Liver (tissue), 9 donors: ENCODE results near the gene SUPT4H1. TPM values are rescaled to one million over a fixed set of nuclear protein-coding genes. Genes with fewer than 3 reads are reported as not detected.

Experiments used
- DNase-seq: peaks from one replicate; pipeline ENCODE4 v3.0.0-alpha.2; 2017; ENCODE audit warnings: low spot score
- H3K27ac ChIP-seq, 2 donors: one replicate each; pipeline ENCODE4 v1.7.0; 2013; ENCODE audit warnings: inconsistent platforms in 2 of 2, low read length in 2 of 2, control low read depth in 1 of 2, low read depth in 1 of 2, mild to moderate bottlenecking in 1 of 2
- H3K27me3 ChIP-seq, 4 donors: one replicate each; pipeline versions ENCODE4 v1.6.1 to v1.7.0; 2013; ENCODE audit warnings: low read length in 3 of 4, inconsistent platforms in 1 of 4, mild to moderate bottlenecking in 1 of 4, moderate library complexity in 1 of 4; ENCODE audit not compliant: control insufficient read depth in 4 of 4, insufficient read depth in 4 of 4
- H3K36me3 ChIP-seq, 4 donors: one replicate each; pipeline versions ENCODE4 v1.6.1 to v1.7.0; 2013; ENCODE audit warnings: low read length in 3 of 4, mild to moderate bottlenecking in 3 of 4, low read depth in 1 of 4, moderate library complexity in 1 of 4; ENCODE audit not compliant: control insufficient read depth in 4 of 4, insufficient read depth in 3 of 4
- H3K4me1 ChIP-seq, 4 donors: one replicate each; pipeline versions ENCODE4 v1.6.1 to v1.7.0; 2013; ENCODE audit warnings: low read length in 3 of 4, mild to moderate bottlenecking in 3 of 4, moderate library complexity in 1 of 4; ENCODE audit not compliant: control insufficient read depth in 4 of 4, insufficient read depth in 4 of 4
- H3K4me3 ChIP-seq, 3 donors: one replicate each; pipeline versions ENCODE4 v1.6.1 to v1.7.0; 2013; ENCODE audit warnings: low read length in 3 of 3, control low read depth in 1 of 3, low read depth in 1 of 3, mild to moderate bottlenecking in 1 of 3
- H3K9ac ChIP-seq, 2 donors: one replicate each; pipeline ENCODE4 v1.7.0; 2013; ENCODE audit warnings: low read length in 2 of 2, mild to moderate bottlenecking in 2 of 2, moderate library complexity in 2 of 2, control low read depth in 1 of 2, low read depth in 1 of 2
- H3K9me3 ChIP-seq, 4 donors: one replicate each; pipeline versions ENCODE4 v1.6.1 to v1.7.0; 2013; ENCODE audit warnings: low read length in 3 of 4; ENCODE audit not compliant: control insufficient read depth in 4 of 4
- ATF3 ChIP-seq: IDR thresholded peaks from 2 replicates; pipeline ENCODE4 v1.6.1; 2016; ENCODE audit warnings: antibody characterized with exemption
- EGR1 ChIP-seq, 2 donors: IDR thresholded peaks; 2 replicates each; pipeline ENCODE4 v1.6.1; 2016 to 2018; ENCODE audit warnings: antibody characterized with exemption in 2 of 2, low read depth in 2 of 2
- FOXA1 ChIP-seq: IDR thresholded peaks from 2 replicates; pipeline ENCODE4 v1.6.1; 2016; ENCODE audit warnings: antibody characterized with exemption
- FOXA2 ChIP-seq: IDR thresholded peaks from 2 replicates; pipeline ENCODE4 v1.6.1; 2016; ENCODE audit warnings: antibody characterized with exemption
- GABPA ChIP-seq, 2 donors: IDR thresholded peaks in 1 of 2; conservative IDR thresholded peaks in 1 of 2; 2 replicates each; pipeline ENCODE4 v1.6.1; 2016; ENCODE audit warnings: antibody characterized with exemption in 2 of 2, mild to moderate bottlenecking in 1 of 2, moderate library complexity in 1 of 2
- HNF4A ChIP-seq, 2 donors: conservative IDR thresholded peaks; 2 replicates each; pipeline ENCODE4 v1.6.1; 2016; ENCODE audit warnings: antibody characterized with exemption in 2 of 2, mild to moderate bottlenecking in 2 of 2
- HNF4G ChIP-seq: IDR thresholded peaks from 2 replicates; pipeline ENCODE4 v1.6.1; 2016; ENCODE audit warnings: antibody characterized with exemption
- JUND ChIP-seq, 2 donors: IDR thresholded peaks; 2 replicates each; pipeline ENCODE4 v1.6.1; 2016; ENCODE audit warnings: antibody characterized with exemption in 2 of 2
- MAX ChIP-seq: IDR thresholded peaks from 2 replicates; pipeline ENCODE4 v1.6.1; 2016; ENCODE audit warnings: antibody characterized with exemption
- NR2F2 ChIP-seq: IDR thresholded peaks from 2 replicates; pipeline ENCODE4 v1.6.1; 2016; ENCODE audit warnings: antibody characterized with exemption
- RAD21 ChIP-seq, 2 donors: IDR thresholded peaks; 2 replicates each; pipeline ENCODE4 v1.6.1; 2016; ENCODE audit warnings: antibody characterized with exemption in 2 of 2, mild to moderate bottlenecking in 2 of 2
- REST ChIP-seq: IDR thresholded peaks from 2 replicates; pipeline ENCODE4 v1.6.1; 2016; ENCODE audit warnings: antibody characterized with exemption, mild to moderate bottlenecking
- RXRA ChIP-seq, 2 donors: IDR thresholded peaks; 2 replicates each; pipeline ENCODE4 v1.6.1; 2017 to 2018; ENCODE audit warnings: antibody characterized with exemption in 2 of 2, mild to moderate bottlenecking in 1 of 2
- SP1 ChIP-seq: IDR thresholded peaks from 2 replicates; pipeline ENCODE4 v1.6.1; 2018; ENCODE audit warnings: antibody characterized with exemption, mild to moderate bottlenecking
- TAF1 ChIP-seq: conservative IDR thresholded peaks from 2 replicates; pipeline ENCODE4 v1.6.1; 2016; ENCODE audit warnings: antibody characterized with exemption, mild to moderate bottlenecking
- YY1 ChIP-seq: IDR thresholded peaks from 2 replicates; pipeline ENCODE4 v1.6.1; 2016; ENCODE audit warnings: antibody characterized with exemption, mild to moderate bottlenecking
- WGBS: extraction: QIAGEN DNeasy Blood & Tissue Kit; methylation state at CpG from one replicate; pipeline ENCODE4 v1.1.7; 2013; 5-methylcytosine and 5-hydroxymethylcytosine counted together
- polyA plus RNA-seq, 2 donors: library from polyadenylated mRNA; stranded (reverse) in 1 of 2; unstranded in 1 of 2; fragments of 200-250 nt in 1 of 2; fragments of >200 nt in 1 of 2; fragmentation: Nextera tagmentation in 1 of 2; extraction: Ambion mirVana in 1 of 2; gene quantifications; one replicate each; pipeline versions ENCODE4 v1.2.1 to v1.2.3, GENCODE V29; 2013 to 2015
- total RNA-seq, 2 donors: library from RNA; depleted of rRNA; stranded (reverse); fragments of >200 nt; gene quantifications; one replicate each; pipeline ENCODE4 v1.2.3, GENCODE V29; 2014
- TF ChIP-seq, protein P1 (sequence below): IDR thresholded peaks from 2 replicates; pipeline ENCODE4 v1.6.1; 2016; ENCODE audit warnings: antibody characterized with exemption
- TF ChIP-seq, protein P2 (sequence below): fragments of 150-350 bp; IDR thresholded peaks from 2 replicates; pipeline ENCODE4 v1.5.1; 2017; ENCODE audit warnings: improper control_type of control experiment, low read depth, low read length; ENCODE audit not compliant: missing input control
- donor health status: healthy.
- donor health status: healthy.
- donor health status: healthy.
- donor health status: healthy.
- donor health status: healthy.

Gene SUPT4H1
- total and polyA plus RNA-seq, 4 donors: 23.3 to 59.1 (median 40.4) TPM

GRCh38 chr17:58391302-58391984, 39.4 kb upstream of the SUPT4H1 start:
- no peak overlapping the region for H3K9ac ChIP-seq
- peak; percentile 98 for TF ChIP-seq FOXA2
- peak in 1 of 2 donors; percentile 28 for TF ChIP-seq EGR1 (IDR thresholded peaks at IDR 0.05; ENCODE audit: low read depth in 2 of 2)
- peak; percentile 76 for TF ChIP-seq SP1
- TF ChIP-seq MAX: peak; percentile 82
- TF ChIP-seq REST: peak; percentile 76
- peak; percentile 97 for TF ChIP-seq FOXA1
- TF ChIP-seq JUND (IDR thresholded peaks at IDR 0.05): peak; percentile 53 to 72
- no peak for TF ChIP-seq NR2F2
- TF ChIP-seq, protein P1, sequence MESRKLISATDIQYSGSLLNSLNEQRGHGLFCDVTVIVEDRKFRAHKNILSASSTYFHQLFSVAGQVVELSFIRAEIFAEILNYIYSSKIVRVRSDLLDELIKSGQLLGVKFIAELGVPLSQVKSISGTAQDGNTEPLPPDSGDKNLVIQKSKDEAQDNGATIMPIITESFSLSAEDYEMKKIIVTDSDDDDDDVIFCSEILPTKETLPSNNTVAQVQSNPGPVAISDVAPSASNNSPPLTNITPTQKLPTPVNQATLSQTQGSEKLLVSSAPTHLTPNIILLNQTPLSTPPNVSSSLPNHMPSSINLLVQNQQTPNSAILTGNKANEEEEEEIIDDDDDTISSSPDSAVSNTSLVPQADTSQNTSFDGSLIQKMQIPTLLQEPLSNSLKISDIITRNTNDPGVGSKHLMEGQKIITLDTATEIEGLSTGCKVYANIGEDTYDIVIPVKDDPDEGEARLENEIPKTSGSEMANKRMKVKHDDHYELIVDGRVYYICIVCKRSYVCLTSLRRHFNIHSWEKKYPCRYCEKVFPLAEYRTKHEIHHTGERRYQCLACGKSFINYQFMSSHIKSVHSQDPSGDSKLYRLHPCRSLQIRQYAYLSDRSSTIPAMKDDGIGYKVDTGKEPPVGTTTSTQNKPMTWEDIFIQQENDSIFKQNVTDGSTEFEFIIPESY: peak; percentile 83
- peak; percentile 71 to 88 for TF ChIP-seq RXRA (IDR thresholded peaks at IDR 0.05)
- TF ChIP-seq GABPA (IDR thresholded peaks at IDR 0.05 in 1 of 2, conservative IDR thresholded peaks at IDR 0.05 in 1 of 2): peak in 1 of 2 donors; percentile 75
- TF ChIP-seq HNF4G: peak; percentile 35
- TF ChIP-seq TAF1: no peak
- peak; percentile 86 for TF ChIP-seq YY1
- TF ChIP-seq, protein P2, sequence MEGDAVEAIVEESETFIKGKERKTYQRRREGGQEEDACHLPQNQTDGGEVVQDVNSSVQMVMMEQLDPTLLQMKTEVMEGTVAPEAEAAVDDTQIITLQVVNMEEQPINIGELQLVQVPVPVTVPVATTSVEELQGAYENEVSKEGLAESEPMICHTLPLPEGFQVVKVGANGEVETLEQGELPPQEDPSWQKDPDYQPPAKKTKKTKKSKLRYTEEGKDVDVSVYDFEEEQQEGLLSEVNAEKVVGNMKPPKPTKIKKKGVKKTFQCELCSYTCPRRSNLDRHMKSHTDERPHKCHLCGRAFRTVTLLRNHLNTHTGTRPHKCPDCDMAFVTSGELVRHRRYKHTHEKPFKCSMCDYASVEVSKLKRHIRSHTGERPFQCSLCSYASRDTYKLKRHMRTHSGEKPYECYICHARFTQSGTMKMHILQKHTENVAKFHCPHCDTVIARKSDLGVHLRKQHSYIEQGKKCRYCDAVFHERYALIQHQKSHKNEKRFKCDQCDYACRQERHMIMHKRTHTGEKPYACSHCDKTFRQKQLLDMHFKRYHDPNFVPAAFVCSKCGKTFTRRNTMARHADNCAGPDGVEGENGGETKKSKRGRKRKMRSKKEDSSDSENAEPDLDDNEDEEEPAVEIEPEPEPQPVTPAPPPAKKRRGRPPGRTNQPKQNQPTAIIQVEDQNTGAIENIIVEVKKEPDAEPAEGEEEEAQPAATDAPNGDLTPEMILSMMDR: no peak
- peak; percentile 56 for TF ChIP-seq RAD21 (IDR thresholded peaks at IDR 0.05)
- peak; percentile 35 for TF ChIP-seq ATF3
- peak; percentile 63 to 85 for TF ChIP-seq HNF4A (conservative IDR thresholded peaks at IDR 0.05)
- no peaks in the 10 kb centered on the region for H3K27me3 ChIP-seq

More at GRCh38 chr17:58391302-58391984, 39.4 kb upstream of the SUPT4H1 start:
- 20% methylated on average over 10 of the region's 10 CpGs for WGBS
- Histone ChIP-seq H3K27ac (peak overlapping the region; percentile 45 to 69), H3K9me3 (no peaks in the 10 kb centered on the region), H3K4me3 (no peak overlapping the region), H3K36me3 (no peaks in the 10 kb centered on the region), H3K4me1 (peaks cover 9 to 53% (median 32%) of the 10 kb centered on the region in 4 donors)
- peak; percentile 82 for DNase-seq
